Fibroblast of mammary gland (primary cell): ENCODE results near the gene PHLDB2.

Experiments used
- DNase-seq: peaks from one replicate; pipeline ENCODE4 v3.0.0-alpha.2; 2010; ENCODE audit warnings: low read depth
- H3K4me3 ChIP-seq: 2 replicates; pipeline ENCODE4 v1.5.1; 2011; ENCODE audit warnings: low read depth, mild to moderate bottlenecking, low read length, moderate library complexity; ENCODE audit not compliant: control insufficient read depth
- CTCF ChIP-seq: conservative IDR thresholded peaks from 2 replicates; pipeline ENCODE4 v1.5.1; 2011; ENCODE audit warnings: low read depth, low read length, inconsistent platforms; ENCODE audit not compliant: control insufficient read depth, insufficient read depth

Gene PHLDB2

DNA sequence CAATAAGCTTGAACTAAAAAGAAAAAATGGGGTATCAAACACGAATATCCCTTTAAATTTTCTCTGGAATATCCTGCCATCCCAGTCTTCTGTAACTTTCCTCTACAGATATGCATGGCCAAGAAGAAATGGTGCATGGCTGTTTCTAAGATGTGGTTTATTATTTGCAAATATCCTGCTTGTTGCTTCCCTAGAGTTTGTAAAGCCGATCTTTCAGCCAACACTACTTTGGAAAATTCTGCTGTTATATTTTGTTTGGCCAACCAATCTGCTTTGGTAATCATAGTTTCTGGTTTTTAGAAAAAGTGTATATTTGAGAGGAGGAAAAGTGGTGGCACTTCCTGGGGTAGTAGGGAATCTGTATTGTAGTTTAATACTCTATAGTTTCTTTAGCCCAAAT, 13.9 kb downstream of the PHLDB2 start:
- TF ChIP-seq CTCF: no peak
- no peak overlapping the region for H3K4me3 ChIP-seq
- no peak for DNase-seq

- peak; percentile 93 for DNase-seq
- H3K4me3 ChIP-seq: no peak overlapping the region
- no peak for TF ChIP-seq CTCF
These were observed 15.2 kb downstream of the PHLDB2 start for GRCh38 chr3:111874177-111874820.

DNA sequence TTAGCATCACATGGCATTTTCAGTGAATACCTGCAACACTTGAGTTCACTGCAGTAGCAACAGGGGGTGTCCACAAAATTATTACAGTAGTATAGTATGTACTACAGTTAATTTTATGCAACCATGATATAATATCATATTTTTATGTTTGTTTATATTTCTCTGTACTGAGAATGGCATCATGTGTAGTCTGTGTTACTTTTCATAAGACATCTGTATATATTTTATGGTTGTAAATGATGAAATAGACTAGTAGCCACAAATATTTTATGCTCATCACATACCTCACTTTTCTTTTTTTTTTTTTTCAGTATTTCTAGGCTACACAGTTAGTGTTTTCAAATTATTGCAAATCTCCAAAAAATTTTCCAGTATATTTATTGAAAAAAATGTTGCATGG, 22.4 kb downstream of the PHLDB2 start:
- DNase-seq: no peak
- TF ChIP-seq CTCF: no peak
- H3K4me3 ChIP-seq: no peak overlapping the region

GRCh38 chr3:111882194-111882593, 23.1 kb downstream of the PHLDB2 start:
- no peak overlapping the region for H3K4me3 ChIP-seq
- TF ChIP-seq CTCF: no peak
- DNase-seq: no peak

- H3K4me3 ChIP-seq: no peak overlapping the region
- no peak for DNase-seq
- no peak for TF ChIP-seq CTCF
These were observed 23.7 kb downstream of the PHLDB2 start for GRCh38 chr3:111882799-111883198.

DNA sequence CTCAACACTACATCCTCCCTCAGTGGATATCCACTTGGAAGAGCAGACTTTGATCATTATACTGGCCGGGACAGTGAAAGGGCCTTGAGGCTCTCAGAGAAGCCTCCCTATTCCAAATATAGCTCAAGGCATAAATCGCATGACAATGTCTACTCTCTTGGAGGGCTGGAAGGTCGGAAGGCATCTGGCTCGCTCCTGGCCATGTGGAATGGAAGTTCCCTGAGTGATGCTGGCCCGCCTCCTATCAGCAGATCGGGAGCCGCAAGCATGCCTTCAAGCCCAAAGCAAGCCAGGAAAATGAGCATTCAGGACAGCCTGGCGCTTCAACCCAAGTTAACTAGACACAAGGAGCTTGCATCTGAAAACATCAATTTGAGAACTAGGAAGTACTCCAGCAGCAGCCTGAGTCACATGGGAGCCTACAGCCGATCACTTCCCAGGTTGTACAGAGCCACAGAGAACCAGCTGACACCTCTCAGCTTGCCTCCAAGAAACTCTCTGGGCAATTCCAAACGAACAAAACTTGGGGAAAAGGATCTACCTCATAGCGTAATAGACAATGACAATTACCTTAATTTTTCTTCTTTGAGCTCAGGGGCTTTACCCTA, 25.4 kb downstream of the PHLDB2 start:
- H3K4me3 ChIP-seq: no peak overlapping the region
- no peak for DNase-seq
- TF ChIP-seq CTCF: no peak
